KMS-11 (cell line): ENCODE data around the gene FAM13A.

ENCODE experiments used
- H2AFZ ChIP-seq: fragments of 200-600 bp; sonication (generic); 2 replicates; pipeline ENCODE4 v1.6.1; 2016; ENCODE audit warnings: antibody characterized with exemption, mixed run types, low read depth
- H3K27ac ChIP-seq: fragments of 200-600 bp; sonication (generic); 2 replicates; pipeline ENCODE4 v1.6.1; 2016; ENCODE audit warnings: mild to moderate bottlenecking, mixed run types
- H3K27me3 ChIP-seq: fragments of 200-600 bp; sonication (generic); 2 replicates; pipeline ENCODE4 v1.6.1; 2017; ENCODE audit warnings: mild to moderate bottlenecking, low read depth, mixed run types, moderate library complexity; ENCODE audit not compliant: insufficient read depth
- H3K36me3 ChIP-seq: fragments of 200-600 bp; sonication (generic); 2 replicates; pipeline ENCODE4 v1.6.1; 2017; ENCODE audit warnings: mild to moderate bottlenecking, mixed run types; ENCODE audit not compliant: insufficient read depth
- H3K4me1 ChIP-seq: fragments of 200-600 bp; sonication (generic); 2 replicates; pipeline ENCODE4 v1.6.1; 2016; ENCODE audit warnings: mild to moderate bottlenecking, low read depth, mixed run types; ENCODE audit not compliant: poor library complexity, severe bottlenecking
- H3K4me2 ChIP-seq: fragments of 200-600 bp; sonication (generic); 2 replicates; pipeline ENCODE4 v1.7.0; 2016; ENCODE audit warnings: mild to moderate bottlenecking, mixed run types
- H3K4me3 ChIP-seq: fragments of 200-600 bp; sonication (generic); IDR thresholded peaks from 2 replicates; pipeline ENCODE4 v1.6.1; 2017; ENCODE audit warnings: low read depth, low read length, mixed read lengths; ENCODE audit not compliant: insufficient read depth
- H3K79me2 ChIP-seq: fragments of 200-600 bp; sonication (generic); 2 replicates; pipeline ENCODE4 v1.6.1; 2016; ENCODE audit warnings: low read depth, mixed run types; ENCODE audit not compliant: insufficient read depth
- H3K9ac ChIP-seq: fragments of 200-600 bp; sonication (generic); 2 replicates; pipeline ENCODE4 v1.6.1; 2016; ENCODE audit warnings: mild to moderate bottlenecking, mixed run types
- H4K20me1 ChIP-seq: fragments of 200-600 bp; sonication (generic); 2 replicates; pipeline ENCODE4 v1.6.1; 2016; ENCODE audit warnings: mild to moderate bottlenecking, mixed run types; ENCODE audit not compliant: insufficient read depth
- TF ChIP-seq, protein P1 (sequence below): fragments of 200-600 bp; sonication (generic); conservative IDR thresholded peaks from 2 replicates; pipeline ENCODE4 v1.6.1; 2017; ENCODE audit warnings: low read depth, mild to moderate bottlenecking, antibody characterized with exemption, low read length, moderate library complexity, mixed read lengths

FAM13A gene

DNA sequence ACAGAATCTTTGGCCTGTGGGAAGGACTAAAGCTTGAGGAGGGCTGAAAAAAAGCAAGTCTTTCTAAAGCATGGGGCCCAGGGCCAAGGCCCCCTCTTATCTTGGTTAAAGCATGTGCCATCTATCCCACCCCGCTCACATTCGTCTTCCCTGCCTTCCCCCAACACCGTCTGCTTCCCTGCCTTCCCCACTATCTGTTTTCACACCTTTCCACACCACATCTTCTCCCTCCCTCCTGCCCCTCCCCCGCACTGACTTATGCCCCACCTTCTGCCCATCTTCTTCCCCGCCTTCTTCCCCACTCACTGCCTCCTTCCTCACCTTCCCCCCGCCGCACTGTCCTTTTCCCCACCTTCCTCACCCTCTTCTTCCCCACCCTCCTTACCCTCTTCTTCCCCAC is 358.5 kb downstream of the FAM13A start:
- H3K4me2 ChIP-seq = no peak overlapping the region
- H3K27me3 ChIP-seq = no peaks in the 10 kb centered on the region
- H3K36me3 ChIP-seq = no peaks in the 10 kb centered on the region
- no peak overlapping the region for H3K9ac ChIP-seq
- H3K27ac ChIP-seq = no peak overlapping the region
- H3K4me1 ChIP-seq = no peaks in the 10 kb centered on the region
- no peak overlapping the region for H2AFZ ChIP-seq
- no peaks in the 10 kb centered on the region for H3K79me2 ChIP-seq
- no peak overlapping the region for H3K4me3 ChIP-seq
- no peaks in the 10 kb centered on the region for H4K20me1 ChIP-seq
- TF ChIP-seq, protein P1, sequence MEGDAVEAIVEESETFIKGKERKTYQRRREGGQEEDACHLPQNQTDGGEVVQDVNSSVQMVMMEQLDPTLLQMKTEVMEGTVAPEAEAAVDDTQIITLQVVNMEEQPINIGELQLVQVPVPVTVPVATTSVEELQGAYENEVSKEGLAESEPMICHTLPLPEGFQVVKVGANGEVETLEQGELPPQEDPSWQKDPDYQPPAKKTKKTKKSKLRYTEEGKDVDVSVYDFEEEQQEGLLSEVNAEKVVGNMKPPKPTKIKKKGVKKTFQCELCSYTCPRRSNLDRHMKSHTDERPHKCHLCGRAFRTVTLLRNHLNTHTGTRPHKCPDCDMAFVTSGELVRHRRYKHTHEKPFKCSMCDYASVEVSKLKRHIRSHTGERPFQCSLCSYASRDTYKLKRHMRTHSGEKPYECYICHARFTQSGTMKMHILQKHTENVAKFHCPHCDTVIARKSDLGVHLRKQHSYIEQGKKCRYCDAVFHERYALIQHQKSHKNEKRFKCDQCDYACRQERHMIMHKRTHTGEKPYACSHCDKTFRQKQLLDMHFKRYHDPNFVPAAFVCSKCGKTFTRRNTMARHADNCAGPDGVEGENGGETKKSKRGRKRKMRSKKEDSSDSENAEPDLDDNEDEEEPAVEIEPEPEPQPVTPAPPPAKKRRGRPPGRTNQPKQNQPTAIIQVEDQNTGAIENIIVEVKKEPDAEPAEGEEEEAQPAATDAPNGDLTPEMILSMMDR = no peak

DNA sequence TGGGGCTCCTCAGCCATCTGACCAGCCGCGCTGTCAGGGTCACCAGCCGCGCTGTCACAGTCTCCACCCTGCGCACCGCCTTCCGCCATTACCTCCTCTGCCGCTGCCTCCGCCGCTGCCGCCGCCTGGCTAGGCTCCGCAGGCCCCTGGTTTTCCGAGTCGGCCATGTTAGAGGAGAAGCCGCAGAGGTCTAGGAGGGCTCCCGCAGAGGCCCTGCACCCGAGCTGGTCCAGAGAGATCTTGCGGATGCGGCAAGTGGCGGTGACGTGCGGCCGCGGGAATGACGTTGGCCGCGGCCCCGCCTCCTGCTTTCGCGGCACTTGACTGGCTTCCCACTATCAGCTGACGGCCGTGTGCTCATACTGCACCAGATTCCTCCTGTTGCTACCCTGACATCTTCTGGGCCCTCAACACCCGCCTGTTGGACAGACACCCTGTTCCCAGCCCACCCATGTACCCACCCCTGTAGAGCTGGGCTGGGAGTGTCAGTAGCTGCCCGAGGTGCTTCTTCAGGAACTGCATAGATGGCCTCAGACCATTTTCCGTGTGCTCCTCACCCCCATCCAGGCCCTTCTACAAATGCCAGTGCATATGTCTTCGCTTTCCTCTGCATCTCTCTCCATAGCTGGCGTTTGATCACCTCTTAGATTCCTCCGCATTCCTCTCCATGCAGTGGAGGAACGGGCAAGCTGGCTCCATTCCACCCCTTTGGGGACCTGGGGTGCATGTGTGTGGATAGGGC is 359.2 kb downstream of the FAM13A start, which contains the start of gene NAP1L5:
Gene NAP1L5 (minus strand): TSS at position 242 of the 742 bp plus-strand sequence. CDS start 75 bp downstream, at position 167.
- Histone ChIP-seq H3K36me3 (no peaks in the 10 kb centered on the region), H3K9ac (no peak within 1 kb of the TSS), H4K20me1 (no peaks in the 10 kb centered on the region), H3K4me3 (no peak within 1 kb of the TSS), H3K4me2 (peak within 1 kb of the TSS; percentile 18; the same call in 1 of the 2 replicates), H3K27ac (no peak within 1 kb of the TSS), H3K27me3 (no peaks in the 10 kb centered on the region), H3K79me2 (no peaks in the 10 kb centered on the region), H2AFZ (peak within 1 kb of the TSS; percentile 38; the same call in 1 of the 2 replicates), H3K4me1 (no peaks in the 10 kb centered on the region)
- TF ChIP-seq, protein P1 = no peak

DNA sequence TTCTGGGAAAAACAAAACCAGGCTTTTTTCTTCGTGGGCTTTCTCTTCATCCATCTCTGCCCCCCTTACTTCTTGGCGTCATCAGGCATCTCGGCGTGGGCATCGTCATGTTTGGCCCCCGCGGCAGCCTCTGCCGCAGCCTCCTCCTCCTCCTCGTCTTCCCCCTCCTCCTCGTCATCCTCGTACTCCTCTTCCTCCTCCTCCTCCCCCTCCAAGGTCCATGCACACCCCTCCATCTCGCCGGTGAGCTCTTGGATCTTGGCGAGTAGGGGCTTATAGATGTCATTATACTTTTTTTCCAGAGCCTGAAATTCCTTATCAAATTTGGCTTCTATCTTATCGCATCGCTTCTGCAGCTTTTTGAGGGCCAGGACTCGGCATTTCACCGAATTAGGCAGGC is 359.8 kb downstream of the FAM13A start:
- no peaks in the 10 kb centered on the region for H4K20me1 ChIP-seq
- TF ChIP-seq, protein P1 = no peak
- no peak overlapping the region for H3K9ac ChIP-seq
- peak overlapping the region; percentile 18; the same call in 1 of the 2 replicates for H3K4me2 ChIP-seq
- no peak overlapping the region for H3K4me3 ChIP-seq
- H3K4me1 ChIP-seq = no peaks in the 10 kb centered on the region
- H3K36me3 ChIP-seq = no peaks in the 10 kb centered on the region
- peak overlapping the region; percentile 38; the same call in 1 of the 2 replicates for H2AFZ ChIP-seq
- no peaks in the 10 kb centered on the region for H3K79me2 ChIP-seq
- no peak overlapping the region for H3K27ac ChIP-seq
- H3K27me3 ChIP-seq = no peaks in the 10 kb centered on the region

DNA sequence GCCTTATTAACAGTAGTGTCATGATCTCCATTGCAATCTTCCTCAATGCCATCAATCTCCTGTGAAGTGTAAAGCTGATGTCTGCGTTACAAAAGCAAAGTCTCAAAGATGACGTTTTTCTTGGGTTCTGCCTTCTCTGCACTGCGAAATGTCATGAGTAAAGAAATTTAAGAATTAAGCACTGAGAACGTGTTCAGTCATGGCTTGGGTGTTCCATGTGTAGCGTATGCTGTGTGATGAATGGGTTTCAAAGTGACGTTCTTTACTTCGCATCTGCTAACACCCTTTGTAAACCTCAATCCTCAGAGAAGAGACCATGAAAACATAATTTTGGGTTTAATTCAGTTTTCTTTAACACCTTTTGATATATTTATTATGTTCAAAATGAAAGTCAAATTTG is 360.4 kb downstream of the FAM13A start:
- Histone ChIP-seq H3K4me2 (peak overlapping the region; percentile 18; the same call in 1 of the 2 replicates), H3K4me3 (no peak overlapping the region), H3K27ac (no peak overlapping the region), H3K4me1 (no peaks in the 10 kb centered on the region), H4K20me1 (no peaks in the 10 kb centered on the region), H3K79me2 (no peaks in the 10 kb centered on the region), H3K9ac (no peak overlapping the region), H3K27me3 (no peaks in the 10 kb centered on the region), H2AFZ (no peak overlapping the region), H3K36me3 (no peaks in the 10 kb centered on the region)
- TF ChIP-seq, protein P1 = no peak
